ENCODE data around the gene SMARCC1. TPM values are rescaled to one million over a fixed set of nuclear protein-coding genes. Genes with fewer than 3 reads are reported as not detected.

Gene SMARCC1
- total RNA-seq, 1 experiment from 2014 or later, result 249 TPM

- TF ChIP-seq AFF4 (CRISPR knock-in tag; IDR thresholded peaks at IDR 0.05; ENCODE audit: borderline replicate concordance) (no peak), ZNF263 (CRISPR knock-in tag; IDR thresholded peaks at IDR 0.05; ENCODE audit: low read depth) (no peak), NFE2L1 (CRISPR knock-in tag; IDR thresholded peaks at IDR 0.05) (0 out of 2 replicates have a peak, but pooled peaks have one; percentile 63), IRF2 (CRISPR knock-in tag; IDR thresholded peaks at IDR 0.05; ENCODE audit: borderline replicate concordance, low read depth) (0 out of 2 replicates have a peak, but pooled peaks have one; percentile 27), ZNF232 (CRISPR knock-in tag; IDR thresholded peaks at IDR 0.05) (peak; percentile 51; the same call in 1 of the 2 replicates), TEAD1 (CRISPR knock-in tag; IDR thresholded peaks at IDR 0.05) (peak; percentile 50; the same call in 1 of the 2 replicates), ERG (CRISPR knock-in tag; IDR thresholded peaks at IDR 0.05) (no peak), AR (CRISPR knock-in tag; IDR thresholded peaks at IDR 0.05) (no peak), FOXK1 (CRISPR knock-in tag; IDR thresholded peaks at IDR 0.05) (peak; percentile 29; the same call in 1 of the 2 replicates)
Measured at GRCh38 chr3:47577583-47578118, 204.0 kb downstream of the SMARCC1 start (continued).

GRCh38 chr3:47573190-47574172, 208.2 kb downstream of the SMARCC1 start:
- no peak overlapping the region for H3K27ac Mint-ChIP-seq
- H3K9me3 Mint-ChIP-seq, result no peaks in the 10 kb centered on the region
- peaks cover 34% of the 10 kb centered on the region for H3K27me3 Mint-ChIP-seq (ENCODE audit: low read depth)
- H3K4me1 Mint-ChIP-seq, result no peaks in the 10 kb centered on the region; the same call in 1 of the 2 replicates
- no peaks in the 10 kb centered on the region for H3K36me3 Mint-ChIP-seq
- no peak overlapping the region for H3K4me3 Mint-ChIP-seq
- ChIA-PET CTCF (interaction anchor here (1.2 to 1.5 kb wide), 2 partner anchors 53 to 152 kb away, joined by 3 read pairs; no protein-coding TSS in a partner anchor), POLR2A (no interaction called here)
- no peak for ATAC-seq
- DNase-seq (ENCODE audit: low spot score), result no peak
- TF ChIP-seq ZMAT4 (CRISPR knock-in tag; IDR thresholded peaks at IDR 0.05), result no peak
- TF ChIP-seq SP1 (CRISPR knock-in tag; conservative IDR thresholded peaks at IDR 0.05), result no peak
- no peak for TF ChIP-seq OVOL2 (CRISPR knock-in tag; IDR thresholded peaks at IDR 0.05; ENCODE audit: borderline replicate concordance)
- no peak for TF ChIP-seq CDX4 (CRISPR knock-in tag; IDR thresholded peaks at IDR 0.05; ENCODE audit: borderline replicate concordance)
- no peak for TF ChIP-seq ZNF138 (CRISPR knock-in tag; conservative IDR thresholded peaks at IDR 0.05)
- no peak for TF ChIP-seq ZBTB21 (CRISPR knock-in tag; IDR thresholded peaks at IDR 0.05; ENCODE audit: borderline replicate concordance)
- TF ChIP-seq ZSCAN18 (CRISPR knock-in tag; IDR thresholded peaks at IDR 0.05), result no peak
